Adipose tissue (tissue), 3 donors: ENCODE measurements around the gene MYO1B. TPM values are rescaled to one million over a fixed set of nuclear protein-coding genes. Genes with fewer than 3 reads are reported as not detected.

Experiments
- H3K27ac ChIP-seq: one replicate; pipeline ENCODE4 v1.5.1; 2013; ENCODE audit warnings: low read depth, low read length
- WGBS, 3 donors: extraction: QIAGEN DNeasy Blood & Tissue Kit; methylation state at CpG; one replicate each; pipeline ENCODE4 v1.1.7; 2013; 5-methylcytosine and 5-hydroxymethylcytosine counted together
- polyA plus RNA-seq, 3 donors: library from polyadenylated mRNA; stranded (reverse); fragments of 200-250 nt; gene quantifications; one replicate each; pipeline ENCODE4 v1.2.3, GENCODE V29; 2013
- donor health status: healthy with polysubstance abuse.
- donor health status: Bipolar disorder and iron deficiency.
- donor health status: healthy.

The MYO1B gene
- polyA plus RNA-seq: 10 to 100 TPM; 18.4 to 29.1 (median 20.8) TPM

GRCh38 chr2:191245046-191245868 lies at the start of gene MYO1B:
Gene MYO1B (plus strand): TSS chr2:191245404. CDS start chr2:191276896, 31,492 bp downstream.
- peak within 1 kb of the TSS; percentile 19 for H3K27ac ChIP-seq
- 0% methylated on average over 84 to 112 of the region's 112 CpGs for WGBS, 3 donors

- WGBS, 3 donors: 73 to 87% (median 87%) methylated on average over 3 of the region's 3 CpGs
- no peak overlapping the region for H3K27ac ChIP-seq
These were observed 48.1 kb upstream of the MYO1B start for GRCh38 chr2:191197096-191197495.

- H3K27ac ChIP-seq: no peak overlapping the region
- 84 to 98% (median 92%) methylated on average over 4 of the region's 4 CpGs for WGBS, 3 donors
These were observed 46.9 kb upstream of the MYO1B start for GRCh38 chr2:191198271-191198670.

- 93 to 97% (median 93%) methylated on average over 6 of the region's 6 CpGs for WGBS, 3 donors
- no peak overlapping the region for H3K27ac ChIP-seq
These were observed 45.2 kb upstream of the MYO1B start for GRCh38 chr2:191199929-191200512.

- 90 to 100% (median 97%) methylated on average over 1 of the region's 1 CpG for WGBS, 3 donors
- no peak overlapping the region for H3K27ac ChIP-seq
These were observed 44.3 kb upstream of the MYO1B start for GRCh38 chr2:191200910-191201309.

- H3K27ac ChIP-seq: no peak overlapping the region
- WGBS, 3 donors: 30 to 37% (median 32%) methylated on average over 2 of the region's 2 CpGs
These were observed 42.9 kb upstream of the MYO1B start for GRCh38 chr2:191202209-191202721.

GRCh38 chr2:191202881-191203397 lies 42.3 kb upstream of the MYO1B start:
- H3K27ac ChIP-seq: no peak overlapping the region
- 15 to 52% (median 22%) methylated on average over 5 of the region's 5 CpGs for WGBS, 3 donors

GRCh38 chr2:191204433-191204832 lies 40.8 kb upstream of the MYO1B start:
- WGBS, 3 donors: 74 to 85% (median 80%) methylated on average over 4 of the region's 4 CpGs
- H3K27ac ChIP-seq: no peak overlapping the region

GRCh38 chr2:191206613-191207471 lies 38.4 kb upstream of the MYO1B start:
- WGBS, 3 donors: 87 to 89% (median 88%) methylated on average over 13 of the region's 13 CpGs
- no peak overlapping the region for H3K27ac ChIP-seq

GRCh38 chr2:191209340-191209739 lies 35.9 kb upstream of the MYO1B start:
- WGBS, 3 donors: 61 to 86% (median 81%) methylated on average over 1 of the region's 1 CpG
- H3K27ac ChIP-seq: no peak overlapping the region

GRCh38 chr2:191212119-191212518 lies 33.1 kb upstream of the MYO1B start:
- no peak overlapping the region for H3K27ac ChIP-seq

- no peak overlapping the region for H3K27ac ChIP-seq
These were observed 31.9 kb upstream of the MYO1B start for GRCh38 chr2:191213333-191213732.

- no peak overlapping the region for H3K27ac ChIP-seq
- 89 to 95% (median 93%) methylated on average over 1 of the region's 1 CpG for WGBS, 3 donors
These were observed 30.0 kb upstream of the MYO1B start for GRCh38 chr2:191215230-191215629.

GRCh38 chr2:191215666-191216065 lies 29.5 kb upstream of the MYO1B start:
- no peak overlapping the region for H3K27ac ChIP-seq

GRCh38 chr2:191217580-191217979 lies 27.6 kb upstream of the MYO1B start:
- H3K27ac ChIP-seq: no peak overlapping the region
- 9 to 30% (median 29%) methylated on average over 1 of the region's 1 CpG for WGBS, 3 donors

GRCh38 chr2:191218292-191218898 lies 26.8 kb upstream of the MYO1B start:
- 48 to 54% (median 53%) methylated on average over 5 of the region's 5 CpGs for WGBS, 3 donors
- H3K27ac ChIP-seq: no peak overlapping the region

- 88 to 97% (median 96%) methylated on average over 2 of the region's 2 CpGs for WGBS, 3 donors
- H3K27ac ChIP-seq: no peak overlapping the region
These were observed 24.5 kb upstream of the MYO1B start for GRCh38 chr2:191220671-191221070.

- 90 to 93% (median 91%) methylated on average over 5 of the region's 5 CpGs for WGBS, 3 donors
- no peak overlapping the region for H3K27ac ChIP-seq
These were observed 23.5 kb upstream of the MYO1B start for GRCh38 chr2:191221666-191222065.
